Panc1 (cell line): Measurements from ENCODE around the gene TMEM218.

Experiments used
- POLR2AphosphoS5 ChIP-seq: IDR thresholded peaks from 2 replicates; pipeline ENCODE4 v1.6.1; 2012; ENCODE audit warnings: mild to moderate bottlenecking, low read depth, low read length, moderate library complexity
- SIN3A ChIP-seq: IDR thresholded peaks from 2 replicates; pipeline ENCODE4 v1.6.1; 2012; ENCODE audit warnings: low read depth, mild to moderate bottlenecking, low read length, moderate library complexity, borderline replicate concordance; ENCODE audit not compliant: insufficient read depth
- TF ChIP-seq, protein P1 (sequence below): fragments of 450-650 bp; IDR thresholded peaks from 2 replicates; pipeline ENCODE4 v1.5.1; 2017; ENCODE audit warnings: mild to moderate bottlenecking
- TF ChIP-seq, protein P2 (sequence below), 2 experiments: IDR thresholded peaks; 2 replicates each; pipeline ENCODE4 v1.6.1; 2011 to 2012; ENCODE audit warnings: low read depth in 2 of 2, control low read depth in 1 of 2, low read length in 1 of 2, mild to moderate bottlenecking in 1 of 2, moderate library complexity in 1 of 2; ENCODE audit not compliant: insufficient read depth in 1 of 2

DNA sequence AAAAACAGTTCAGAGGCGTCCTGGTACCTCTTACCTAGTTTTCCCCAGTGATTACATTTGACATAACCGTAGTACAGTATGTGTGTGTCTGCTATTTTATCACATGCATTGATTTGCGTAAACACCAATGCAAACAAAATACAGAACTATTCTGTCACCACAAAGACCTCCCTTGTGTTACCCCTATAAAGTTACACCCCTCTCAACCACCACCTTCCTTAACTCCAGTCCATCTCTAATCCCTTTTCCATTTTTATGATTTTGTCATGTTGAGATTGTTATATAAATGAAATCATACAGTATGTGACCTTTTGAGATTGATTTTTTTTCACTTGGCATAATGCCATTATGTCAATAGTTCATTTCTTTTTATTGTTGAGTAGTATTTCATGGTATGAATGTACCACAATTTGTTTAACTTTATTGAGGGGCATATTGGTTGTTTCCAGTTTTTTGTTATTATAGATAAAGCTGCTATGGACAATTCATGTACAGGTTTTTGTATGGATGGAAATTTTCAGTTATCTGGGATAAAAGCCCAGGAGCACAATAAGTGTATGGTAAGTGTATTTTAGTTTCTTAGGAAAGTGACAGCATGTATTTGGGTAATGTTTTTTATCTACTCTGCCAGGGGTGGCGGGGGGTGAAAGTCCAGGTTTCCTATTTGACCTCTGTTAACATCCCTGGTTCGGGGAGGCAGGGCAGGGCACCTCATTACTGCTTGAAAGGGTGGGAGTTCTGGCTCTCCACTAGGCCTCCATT lies 54.3 kb downstream of the TMEM218 start:
- TF ChIP-seq, protein P1, sequence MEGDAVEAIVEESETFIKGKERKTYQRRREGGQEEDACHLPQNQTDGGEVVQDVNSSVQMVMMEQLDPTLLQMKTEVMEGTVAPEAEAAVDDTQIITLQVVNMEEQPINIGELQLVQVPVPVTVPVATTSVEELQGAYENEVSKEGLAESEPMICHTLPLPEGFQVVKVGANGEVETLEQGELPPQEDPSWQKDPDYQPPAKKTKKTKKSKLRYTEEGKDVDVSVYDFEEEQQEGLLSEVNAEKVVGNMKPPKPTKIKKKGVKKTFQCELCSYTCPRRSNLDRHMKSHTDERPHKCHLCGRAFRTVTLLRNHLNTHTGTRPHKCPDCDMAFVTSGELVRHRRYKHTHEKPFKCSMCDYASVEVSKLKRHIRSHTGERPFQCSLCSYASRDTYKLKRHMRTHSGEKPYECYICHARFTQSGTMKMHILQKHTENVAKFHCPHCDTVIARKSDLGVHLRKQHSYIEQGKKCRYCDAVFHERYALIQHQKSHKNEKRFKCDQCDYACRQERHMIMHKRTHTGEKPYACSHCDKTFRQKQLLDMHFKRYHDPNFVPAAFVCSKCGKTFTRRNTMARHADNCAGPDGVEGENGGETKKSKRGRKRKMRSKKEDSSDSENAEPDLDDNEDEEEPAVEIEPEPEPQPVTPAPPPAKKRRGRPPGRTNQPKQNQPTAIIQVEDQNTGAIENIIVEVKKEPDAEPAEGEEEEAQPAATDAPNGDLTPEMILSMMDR = no peak
- TF ChIP-seq, protein P2, sequence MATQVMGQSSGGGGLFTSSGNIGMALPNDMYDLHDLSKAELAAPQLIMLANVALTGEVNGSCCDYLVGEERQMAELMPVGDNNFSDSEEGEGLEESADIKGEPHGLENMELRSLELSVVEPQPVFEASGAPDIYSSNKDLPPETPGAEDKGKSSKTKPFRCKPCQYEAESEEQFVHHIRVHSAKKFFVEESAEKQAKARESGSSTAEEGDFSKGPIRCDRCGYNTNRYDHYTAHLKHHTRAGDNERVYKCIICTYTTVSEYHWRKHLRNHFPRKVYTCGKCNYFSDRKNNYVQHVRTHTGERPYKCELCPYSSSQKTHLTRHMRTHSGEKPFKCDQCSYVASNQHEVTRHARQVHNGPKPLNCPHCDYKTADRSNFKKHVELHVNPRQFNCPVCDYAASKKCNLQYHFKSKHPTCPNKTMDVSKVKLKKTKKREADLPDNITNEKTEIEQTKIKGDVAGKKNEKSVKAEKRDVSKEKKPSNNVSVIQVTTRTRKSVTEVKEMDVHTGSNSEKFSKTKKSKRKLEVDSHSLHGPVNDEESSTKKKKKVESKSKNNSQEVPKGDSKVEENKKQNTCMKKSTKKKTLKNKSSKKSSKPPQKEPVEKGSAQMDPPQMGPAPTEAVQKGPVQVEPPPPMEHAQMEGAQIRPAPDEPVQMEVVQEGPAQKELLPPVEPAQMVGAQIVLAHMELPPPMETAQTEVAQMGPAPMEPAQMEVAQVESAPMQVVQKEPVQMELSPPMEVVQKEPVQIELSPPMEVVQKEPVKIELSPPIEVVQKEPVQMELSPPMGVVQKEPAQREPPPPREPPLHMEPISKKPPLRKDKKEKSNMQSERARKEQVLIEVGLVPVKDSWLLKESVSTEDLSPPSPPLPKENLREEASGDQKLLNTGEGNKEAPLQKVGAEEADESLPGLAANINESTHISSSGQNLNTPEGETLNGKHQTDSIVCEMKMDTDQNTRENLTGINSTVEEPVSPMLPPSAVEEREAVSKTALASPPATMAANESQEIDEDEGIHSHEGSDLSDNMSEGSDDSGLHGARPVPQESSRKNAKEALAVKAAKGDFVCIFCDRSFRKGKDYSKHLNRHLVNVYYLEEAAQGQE (IDR thresholded peaks at IDR 0.05; ENCODE audit: insufficient read depth in 1 of 2, low read depth in 2 of 2, low read length in 1 of 2) = no peak
- no peak for TF ChIP-seq POLR2AphosphoS5
- TF ChIP-seq SIN3A = no peak
